OCI-LY7 (cell line): ENCODE results near the gene ZNF469.

ENCODE experiments used
- EZH2phosphoT487 ChIP-seq: fragments of 200-600 bp; sonication (generic); IDR thresholded peaks from 2 replicates; pipeline ENCODE4 v1.6.1; 2018; ENCODE audit warnings: low read depth, borderline replicate concordance, mild to moderate bottlenecking, mixed run types, antibody characterized with exemption, low read length, moderate library complexity, mixed read lengths
- TF ChIP-seq, protein P1 (sequence below): fragments of 200-600 bp; sonication (generic); conservative IDR thresholded peaks from 2 replicates; pipeline ENCODE4 v1.5.1; 2014; ENCODE audit warnings: mild to moderate bottlenecking, antibody characterized with exemption, low read length, moderate library complexity, mixed read lengths

DNA sequence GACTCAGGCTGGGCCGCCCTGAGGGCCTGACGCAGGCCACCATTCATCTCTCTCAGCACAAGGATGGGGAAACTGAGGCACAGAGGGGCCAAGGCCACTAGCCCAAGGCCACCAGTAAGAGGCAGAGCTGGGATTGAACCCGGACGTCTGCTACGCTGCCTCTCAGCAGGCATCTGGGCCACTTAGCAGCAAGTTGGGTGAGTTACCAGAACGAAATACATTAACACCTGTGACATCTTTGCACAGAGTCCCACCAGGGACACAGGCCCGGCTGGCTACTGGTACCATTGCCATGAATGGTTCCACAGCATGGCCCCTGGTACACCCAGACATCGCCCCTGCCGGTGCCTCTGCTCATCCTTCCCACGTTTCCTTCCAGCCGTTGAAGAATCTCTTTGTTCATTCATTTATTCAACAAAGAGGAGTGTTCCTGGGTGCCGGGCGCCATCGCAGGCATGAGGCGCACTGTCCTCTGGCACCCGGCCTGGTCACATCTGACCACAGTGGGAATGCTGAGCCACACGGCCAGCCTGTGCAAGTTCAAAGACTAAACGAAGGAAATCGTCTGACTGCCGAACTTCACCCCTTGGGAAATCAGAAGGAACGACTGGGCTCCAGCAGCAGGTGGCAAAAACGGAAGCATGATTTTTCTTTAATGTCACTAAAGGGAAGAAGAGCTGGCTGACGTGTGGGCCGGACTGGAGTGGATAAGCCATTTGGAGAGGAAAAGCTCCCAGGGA is 7.4 kb upstream of the ZNF469 start:
- TF ChIP-seq, protein P1, sequence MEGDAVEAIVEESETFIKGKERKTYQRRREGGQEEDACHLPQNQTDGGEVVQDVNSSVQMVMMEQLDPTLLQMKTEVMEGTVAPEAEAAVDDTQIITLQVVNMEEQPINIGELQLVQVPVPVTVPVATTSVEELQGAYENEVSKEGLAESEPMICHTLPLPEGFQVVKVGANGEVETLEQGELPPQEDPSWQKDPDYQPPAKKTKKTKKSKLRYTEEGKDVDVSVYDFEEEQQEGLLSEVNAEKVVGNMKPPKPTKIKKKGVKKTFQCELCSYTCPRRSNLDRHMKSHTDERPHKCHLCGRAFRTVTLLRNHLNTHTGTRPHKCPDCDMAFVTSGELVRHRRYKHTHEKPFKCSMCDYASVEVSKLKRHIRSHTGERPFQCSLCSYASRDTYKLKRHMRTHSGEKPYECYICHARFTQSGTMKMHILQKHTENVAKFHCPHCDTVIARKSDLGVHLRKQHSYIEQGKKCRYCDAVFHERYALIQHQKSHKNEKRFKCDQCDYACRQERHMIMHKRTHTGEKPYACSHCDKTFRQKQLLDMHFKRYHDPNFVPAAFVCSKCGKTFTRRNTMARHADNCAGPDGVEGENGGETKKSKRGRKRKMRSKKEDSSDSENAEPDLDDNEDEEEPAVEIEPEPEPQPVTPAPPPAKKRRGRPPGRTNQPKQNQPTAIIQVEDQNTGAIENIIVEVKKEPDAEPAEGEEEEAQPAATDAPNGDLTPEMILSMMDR, result no peak
- TF ChIP-seq EZH2phosphoT487, result no peak
